HG02938 (cell line): ENCODE measurements around the gene BCAS4.
A peak's percentile ranks its signal among the peaks of the same experiment; 100 is the strongest.

Experiments
- ATAC-seq: cut with Tn5 transposase; IDR thresholded peaks from one replicate; pipeline ENCODE4 v1.9.1; 2021; ENCODE audit warnings: mild to moderate bottlenecking, moderate library complexity; ENCODE audit not compliant: unreplicated experiment

The BCAS4 gene

DNA sequence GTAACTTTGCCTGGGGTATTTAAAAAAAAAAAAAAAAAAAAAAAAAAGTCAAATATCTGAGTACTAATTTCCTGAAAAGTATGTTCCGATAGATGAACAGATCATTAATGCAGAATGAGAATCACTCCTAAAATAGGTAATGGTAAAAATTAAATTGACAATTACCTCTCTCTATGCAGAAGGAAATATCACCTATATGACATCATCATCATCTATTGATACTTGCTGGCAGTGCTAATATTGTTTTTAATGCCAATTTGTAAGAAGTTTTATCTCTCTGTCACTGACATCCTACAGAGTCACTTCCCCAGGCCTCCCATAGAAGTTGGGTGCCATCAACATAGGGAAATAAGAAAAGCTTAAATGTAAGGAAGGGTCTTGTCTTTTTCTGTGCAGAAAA is 106.4 kb downstream of the BCAS4 start:
- ATAC-seq: no peak

DNA sequence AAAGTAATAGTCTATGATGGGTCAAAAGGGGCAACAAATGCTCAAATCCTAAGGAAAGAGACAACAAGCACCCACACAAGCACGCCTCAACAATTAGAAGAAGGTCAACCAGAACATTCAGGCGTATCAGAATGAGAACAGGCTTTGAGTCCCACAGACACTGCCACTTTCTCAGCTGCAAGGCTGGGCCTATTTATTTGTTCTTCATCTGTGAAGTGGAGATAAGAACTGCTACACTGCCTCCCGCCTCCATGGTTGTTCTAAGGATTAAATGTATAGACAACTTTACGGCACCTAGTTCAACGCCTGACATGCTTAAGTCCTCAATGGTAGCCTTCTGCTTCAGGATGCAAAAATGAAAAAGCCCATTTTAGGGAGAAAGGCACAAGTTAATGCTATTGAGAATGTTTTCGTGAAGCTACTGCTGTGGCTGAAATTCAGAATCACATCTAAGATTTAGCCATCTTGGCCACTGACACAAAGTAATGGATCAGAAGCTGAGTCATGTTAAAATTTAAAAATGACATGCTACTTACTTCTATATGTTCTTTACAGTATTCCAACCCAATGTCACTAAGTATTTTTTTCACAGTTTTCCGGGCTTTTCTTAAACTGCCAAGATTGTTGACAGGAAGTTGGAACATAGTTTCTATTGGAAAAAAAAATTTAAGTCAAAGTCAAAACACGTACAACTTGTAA is 108.6 kb downstream of the BCAS4 start:
- ATAC-seq: no peak

DNA sequence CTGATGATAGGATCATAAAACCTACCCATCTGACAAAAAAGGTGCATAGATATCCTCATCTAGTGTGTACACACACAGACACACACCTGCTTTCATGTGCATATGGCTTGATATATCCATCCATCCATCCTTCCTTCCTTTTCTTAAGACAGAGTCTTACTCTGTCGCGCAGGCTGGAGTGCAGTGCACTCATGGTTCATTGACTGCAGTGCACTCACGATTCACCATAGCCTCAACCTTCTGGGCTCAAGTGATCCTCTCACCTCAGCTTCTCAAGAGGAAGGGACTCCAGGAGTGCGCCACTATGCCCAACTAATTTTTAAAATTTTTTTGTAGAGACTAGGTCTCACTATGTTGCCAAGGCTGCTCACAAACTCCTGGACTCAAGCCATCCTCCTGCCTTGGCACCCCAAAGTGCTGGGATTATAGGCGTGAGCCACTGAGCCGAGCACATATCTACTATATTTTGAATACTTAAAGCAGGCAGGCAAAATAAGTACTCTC is 109.3 kb downstream of the BCAS4 start:
- no peak for ATAC-seq

DNA sequence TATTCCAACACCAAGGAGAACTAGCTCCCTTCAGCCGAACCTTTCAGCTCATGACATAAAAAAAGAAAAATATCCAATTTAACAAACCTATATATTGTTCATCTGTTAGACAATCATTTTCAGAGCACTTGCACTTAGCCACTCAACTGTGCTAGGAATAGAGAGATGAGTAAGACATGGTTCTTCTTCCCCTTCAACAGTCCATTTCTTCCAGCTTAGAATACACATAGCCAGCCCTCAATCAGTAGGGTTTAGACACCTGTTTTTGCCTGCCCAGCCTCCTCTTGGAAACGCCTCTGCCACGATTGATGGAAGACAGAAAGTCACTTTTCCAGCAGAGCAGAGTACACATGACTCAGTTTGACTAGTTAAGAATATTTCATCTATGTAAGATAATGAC is 114.6 kb downstream of the BCAS4 start:
- no peak for ATAC-seq

DNA sequence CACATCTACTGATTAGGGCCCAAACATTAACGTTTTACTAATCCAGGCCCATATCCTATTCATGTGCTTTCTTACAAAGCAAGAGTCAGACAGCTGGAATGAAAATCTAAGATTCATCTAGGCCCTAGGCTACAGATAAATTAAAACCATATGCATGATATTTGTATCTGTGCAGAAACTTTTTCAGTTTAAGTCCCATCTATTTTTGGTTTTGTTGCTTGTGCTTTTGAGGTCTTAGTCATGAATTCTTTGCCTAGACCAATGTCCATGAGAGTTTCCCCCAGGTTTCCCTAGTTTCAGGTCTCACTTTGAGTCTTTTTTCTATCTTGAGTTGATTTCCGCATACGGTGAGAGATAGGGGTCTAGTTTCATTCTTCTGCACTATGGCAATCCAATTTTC is 116.2 kb downstream of the BCAS4 start:
- ATAC-seq: peak; percentile 5

DNA sequence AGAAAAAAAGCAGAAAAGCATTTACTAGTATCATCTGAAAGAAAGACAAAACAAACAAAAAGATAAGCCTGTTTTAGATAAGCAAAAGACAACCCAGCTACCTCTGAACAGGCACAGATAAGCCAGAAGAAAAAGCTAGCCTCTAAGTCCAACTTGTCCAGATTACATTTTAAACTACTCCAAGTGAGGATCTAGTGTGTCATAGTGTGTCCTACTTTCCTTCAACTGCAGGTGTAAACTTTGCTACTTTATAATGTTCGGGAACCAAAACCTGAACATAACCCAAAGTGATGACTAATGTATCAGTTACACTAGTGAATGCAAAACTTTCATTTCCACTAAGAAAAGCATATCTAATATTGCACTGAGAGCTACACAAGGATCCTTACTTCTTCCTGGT is 116.9 kb downstream of the BCAS4 start:
- ATAC-seq: peak; percentile 45

DNA sequence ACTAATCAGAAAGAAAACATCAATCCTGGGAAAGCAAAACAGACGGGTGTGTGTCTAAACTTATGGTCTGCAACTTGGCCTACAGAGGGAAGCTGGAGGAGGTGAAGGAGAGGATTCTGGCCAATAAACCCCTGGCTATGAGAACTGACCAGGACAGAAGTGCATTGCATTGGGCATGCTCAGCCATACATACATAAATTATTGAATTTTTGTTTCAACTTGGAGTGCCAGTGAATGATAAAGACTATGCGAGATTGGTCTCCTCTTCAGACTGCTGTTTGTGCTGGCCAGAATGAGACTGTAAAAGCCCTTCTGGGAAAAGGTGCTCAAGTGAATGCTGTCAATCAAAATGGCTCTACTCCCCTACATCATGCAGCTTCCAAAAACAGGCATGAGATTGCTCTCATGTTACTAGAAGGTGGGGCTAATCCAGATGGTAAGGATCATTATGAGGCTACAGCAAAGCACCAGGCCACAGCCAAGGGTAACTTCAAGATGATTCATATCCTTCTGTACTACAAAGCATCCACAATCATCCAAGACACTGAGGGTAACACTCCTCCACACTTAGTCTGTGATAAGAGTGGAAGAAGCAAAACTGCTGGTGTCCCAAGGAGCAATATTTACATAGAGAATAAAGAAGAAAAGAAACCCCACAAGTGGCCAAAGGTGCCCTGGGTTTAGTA is 119.0 kb downstream of the BCAS4 start:
- no peak for ATAC-seq

DNA sequence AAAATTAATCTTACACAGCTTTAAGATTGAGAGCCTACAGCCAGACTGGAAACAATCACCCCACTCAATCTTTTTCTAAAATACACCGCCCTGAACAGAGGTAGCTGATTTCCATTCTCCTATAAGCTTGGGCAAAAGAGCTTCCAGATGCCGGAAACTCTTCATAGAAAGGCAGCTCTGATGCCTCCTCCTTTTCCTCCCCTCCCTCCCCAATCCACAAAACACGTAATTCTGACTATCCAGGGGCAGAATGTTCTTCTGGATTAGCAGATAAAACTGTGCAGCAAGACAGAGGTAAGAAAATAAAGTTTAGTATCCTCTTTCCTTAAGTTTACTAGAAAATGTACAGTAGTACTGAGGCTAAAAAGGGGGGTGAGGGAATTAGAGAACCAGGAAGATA is 120.6 kb downstream of the BCAS4 start:
- ATAC-seq: no peak

DNA sequence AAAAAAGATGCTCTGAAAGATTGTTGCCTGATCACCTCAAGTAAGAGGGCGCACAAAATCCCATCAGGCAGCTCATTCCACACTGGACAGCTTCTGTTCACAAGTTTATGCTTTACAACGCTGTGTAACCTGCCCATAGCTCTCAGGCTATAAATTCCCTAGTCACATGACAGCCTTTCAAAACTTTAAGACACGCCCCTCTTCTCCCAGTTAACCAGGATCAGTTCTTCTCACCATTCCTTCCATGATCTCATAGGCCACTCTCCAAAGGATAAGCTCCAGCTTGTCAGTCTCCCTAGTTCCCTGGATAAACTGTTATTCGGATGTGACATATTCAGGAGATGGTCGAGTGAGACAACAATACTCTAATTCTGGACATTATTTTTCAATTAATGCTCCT is 121.4 kb downstream of the BCAS4 start:
- no peak for ATAC-seq

DNA sequence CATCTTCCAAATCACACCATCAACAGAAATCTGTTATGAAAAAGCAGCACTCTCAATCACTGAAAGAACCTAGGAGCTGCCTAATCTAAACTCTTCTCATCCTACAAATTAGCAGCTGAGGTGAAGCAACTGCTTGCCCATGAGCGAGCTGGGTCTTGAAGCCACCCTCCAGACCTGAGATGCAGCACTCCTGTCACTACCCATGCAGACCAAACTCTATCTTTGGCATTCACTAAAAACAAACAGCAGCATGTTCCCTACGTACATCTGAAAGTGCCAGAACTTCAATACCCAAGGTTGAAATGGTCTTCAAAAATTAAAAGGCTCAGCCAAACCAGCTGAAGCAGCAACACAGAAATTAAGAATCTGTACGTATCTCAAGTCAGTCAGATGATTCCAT is 122.1 kb downstream of the BCAS4 start:
- ATAC-seq: no peak

DNA sequence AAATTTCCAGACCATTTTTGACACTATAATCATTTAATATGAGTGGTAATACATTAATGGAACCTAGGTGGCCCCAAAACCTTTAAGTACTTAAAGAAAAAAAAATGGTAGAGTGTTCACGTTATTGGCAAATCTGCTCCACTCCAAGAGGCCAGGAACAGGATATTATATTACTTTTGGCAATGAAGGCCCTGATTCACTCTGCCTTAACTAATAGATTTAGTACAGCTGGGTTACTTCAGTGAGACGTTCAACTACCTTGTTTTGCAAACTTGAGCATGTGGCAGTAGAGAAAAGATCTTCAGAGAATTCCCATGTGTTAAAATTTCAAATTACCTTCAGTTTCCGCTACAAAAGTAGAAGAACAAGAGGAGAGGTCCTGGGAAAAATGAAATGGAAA is 123.5 kb downstream of the BCAS4 start:
- no peak for ATAC-seq

DNA sequence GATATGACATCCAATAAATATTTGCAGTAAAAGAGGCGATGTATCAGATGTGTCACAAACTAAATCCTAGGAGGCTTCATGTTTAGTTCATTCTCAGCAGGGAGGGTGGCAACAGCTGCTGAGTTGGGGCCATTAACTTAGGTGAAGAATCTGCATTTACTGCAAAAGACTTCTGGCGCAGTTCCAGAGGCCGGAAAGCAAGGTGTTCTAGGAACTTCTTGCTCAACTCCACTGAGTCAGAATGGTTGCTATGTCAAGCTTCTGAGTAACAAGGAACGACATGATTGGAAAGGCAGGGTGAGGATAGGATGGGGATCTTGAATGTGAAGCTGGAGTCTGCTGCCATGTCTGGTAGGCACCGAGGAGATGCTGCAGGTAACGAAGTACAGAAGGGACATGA is 124.7 kb downstream of the BCAS4 start:
- no peak for ATAC-seq

DNA sequence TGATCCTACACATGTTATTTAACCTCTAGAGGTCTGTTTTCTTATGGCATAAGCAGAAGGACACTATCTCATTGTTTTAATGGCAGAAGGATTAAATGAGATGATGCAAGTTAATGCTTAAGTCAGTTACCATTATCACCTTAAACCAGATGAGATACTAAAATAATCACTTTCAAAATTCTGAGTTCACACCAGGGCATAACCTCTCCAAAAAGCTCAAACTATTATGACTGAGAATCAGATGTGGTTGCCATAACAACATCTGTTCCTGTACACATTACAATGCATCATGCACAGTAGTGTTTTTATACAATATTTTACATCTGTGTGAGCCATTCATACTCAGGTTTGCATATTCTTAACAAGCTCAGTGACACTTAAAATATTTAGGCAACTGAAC is 126.1 kb downstream of the BCAS4 start:
- no peak for ATAC-seq

DNA sequence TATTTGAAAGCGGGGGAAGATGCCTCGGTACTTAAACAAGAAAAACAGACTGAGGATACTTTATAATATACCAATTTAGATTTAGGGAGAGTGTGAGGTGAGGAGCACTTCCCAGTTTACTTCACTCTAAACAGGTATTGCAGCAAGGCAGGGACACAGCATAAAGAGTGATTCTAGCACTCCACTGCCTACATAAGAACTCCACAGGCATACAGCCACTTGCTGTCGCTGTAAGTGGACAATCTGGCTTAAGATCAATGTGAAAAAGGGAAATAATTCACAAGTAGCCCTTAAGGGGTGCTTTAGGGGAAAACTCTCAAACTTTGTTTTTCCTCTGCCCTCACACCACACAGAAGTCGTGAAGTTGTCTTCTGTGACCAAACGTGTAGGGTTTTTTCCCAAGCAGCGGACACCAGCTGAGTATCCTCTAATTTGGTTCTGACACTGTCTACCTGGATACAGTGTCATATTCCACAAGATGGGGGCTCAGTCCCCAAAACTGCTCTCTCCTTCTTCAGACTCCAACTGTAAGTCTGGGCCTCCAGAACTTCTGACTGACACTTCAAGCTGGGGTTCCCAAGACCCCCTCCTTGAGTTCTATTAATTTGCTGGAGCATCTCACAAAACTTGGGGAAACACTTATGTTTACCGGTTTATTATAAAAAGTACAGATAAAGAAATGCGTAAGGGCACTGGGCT is 127.1 kb downstream of the BCAS4 start:
- ATAC-seq: no peak

DNA sequence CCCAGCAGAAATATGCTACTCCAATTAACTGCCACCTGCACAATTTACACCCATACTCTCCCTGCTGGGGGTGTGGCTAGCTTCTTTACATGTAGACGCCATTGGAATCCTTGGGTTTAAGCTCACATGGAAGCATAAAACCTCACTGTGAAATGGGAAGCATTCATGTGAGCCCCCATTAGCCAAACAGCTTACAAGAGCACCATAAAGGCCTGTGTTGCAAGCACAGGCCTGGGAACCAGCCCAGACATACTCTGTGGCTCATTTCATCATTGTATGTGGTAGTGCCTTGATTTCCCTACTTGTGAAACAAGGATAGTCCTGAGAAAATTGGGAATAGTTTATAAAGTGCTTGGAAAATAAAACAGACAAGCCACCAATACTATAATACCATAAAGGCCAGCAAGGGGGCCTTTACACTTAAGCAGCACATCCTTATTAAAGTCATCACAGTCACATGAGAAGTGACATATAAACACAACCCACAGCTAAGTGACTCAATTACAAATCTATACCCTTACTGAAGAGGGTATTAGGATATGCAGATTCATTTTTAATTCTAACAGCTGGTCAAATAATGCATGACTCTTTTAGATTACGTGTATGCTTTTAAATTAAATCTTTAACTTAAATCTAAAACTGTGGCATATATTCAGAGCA is 129.5 kb downstream of the BCAS4 start:
- no peak for ATAC-seq

DNA sequence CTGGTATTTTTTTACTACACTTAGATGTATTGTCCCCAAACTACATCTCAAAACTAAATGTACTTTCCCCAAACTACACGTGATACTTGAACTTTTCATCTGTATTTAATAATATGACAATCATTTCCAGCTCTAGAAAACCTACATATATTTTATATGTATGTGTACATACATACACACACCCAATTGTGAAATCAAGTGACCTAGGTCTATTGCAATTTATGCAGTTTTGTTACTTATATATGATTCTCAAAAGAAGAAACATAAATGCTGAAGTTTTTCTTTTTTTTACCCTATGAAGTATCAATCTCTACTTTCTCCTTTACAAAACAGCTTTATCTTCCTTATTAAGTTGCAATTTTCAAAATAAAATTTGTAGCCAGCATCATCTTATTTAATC is 131.7 kb downstream of the BCAS4 start:
- ATAC-seq: no peak
